Measurements from ENCODE around the gene NSMF. TPM values are rescaled to one million over a fixed set of nuclear protein-coding genes. Genes with fewer than 3 reads are reported as not detected.

NSMF gene
- total RNA-seq, 1 donor from 2014 or later, result 23.9 TPM

DNA sequence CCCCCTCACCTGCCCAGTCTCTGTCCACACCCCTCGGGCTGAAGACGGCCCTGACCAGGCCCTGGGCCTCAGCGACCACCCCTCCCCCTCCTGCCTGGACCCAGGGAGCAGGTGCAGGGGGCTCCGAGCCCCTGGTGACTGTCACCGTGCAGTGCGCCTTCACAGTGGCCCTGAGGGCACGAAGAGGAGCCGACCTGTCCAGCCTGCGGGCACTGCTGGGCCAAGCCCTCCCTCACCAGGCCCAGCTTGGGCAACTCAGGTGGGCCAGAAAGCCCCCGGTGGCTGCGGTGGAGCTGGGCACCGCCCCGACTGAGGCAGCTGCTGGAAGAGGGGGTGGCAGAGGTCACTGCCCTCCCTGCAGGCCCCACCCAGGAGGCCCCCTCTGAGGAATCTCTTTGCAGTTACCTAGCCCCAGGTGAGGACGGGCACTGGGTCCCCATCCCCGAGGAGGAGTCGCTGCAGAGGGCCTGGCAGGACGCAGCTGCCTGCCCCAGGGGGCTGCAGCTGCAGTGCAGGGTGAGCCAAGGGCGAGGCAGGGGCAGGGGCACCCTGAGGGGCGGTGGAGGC lies 25.7 kb downstream of the NSMF start:
- no peak for DNase-seq (ENCODE audit: low read depth, low spot score)

DNA sequence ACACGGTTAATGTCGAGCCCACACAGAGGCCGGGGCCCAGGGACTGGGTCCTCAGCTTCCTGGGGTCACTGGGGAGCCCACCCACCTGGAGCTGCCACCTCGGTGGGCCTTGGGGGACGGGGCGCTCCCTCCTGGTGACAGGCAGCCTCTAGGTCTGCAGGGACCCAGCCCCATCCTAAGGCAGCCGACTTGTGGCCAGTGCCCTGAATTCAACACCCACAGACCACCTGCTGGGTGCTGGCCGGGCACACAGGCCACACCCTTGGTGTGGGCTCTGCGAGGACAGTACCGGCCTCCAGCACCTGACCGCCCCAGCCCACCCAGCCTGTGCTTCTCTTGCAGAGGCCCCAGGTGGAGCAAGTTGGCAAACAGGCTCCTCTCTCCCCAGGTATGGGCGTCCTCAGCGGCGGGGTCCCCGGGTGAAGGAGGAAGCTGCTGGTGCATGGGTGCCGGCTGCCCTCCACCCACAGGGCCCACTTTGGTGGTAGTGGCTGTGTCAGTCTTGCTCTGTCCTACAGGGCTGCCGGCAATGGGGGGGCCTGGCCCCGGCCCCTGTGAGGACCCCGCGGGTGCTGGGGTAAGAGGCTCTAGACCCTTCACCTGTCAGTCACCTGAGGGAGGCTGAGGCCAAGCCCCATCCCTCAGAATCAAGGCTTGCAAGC lies 26.3 kb downstream of the NSMF start:
- DNase-seq (ENCODE audit: low read depth, low spot score), result no peak

GRCh38 chr9:137431416-137431931 lies 27.7 kb downstream of the NSMF start:
- no peak for DNase-seq (ENCODE audit: low read depth, low spot score)

DNA sequence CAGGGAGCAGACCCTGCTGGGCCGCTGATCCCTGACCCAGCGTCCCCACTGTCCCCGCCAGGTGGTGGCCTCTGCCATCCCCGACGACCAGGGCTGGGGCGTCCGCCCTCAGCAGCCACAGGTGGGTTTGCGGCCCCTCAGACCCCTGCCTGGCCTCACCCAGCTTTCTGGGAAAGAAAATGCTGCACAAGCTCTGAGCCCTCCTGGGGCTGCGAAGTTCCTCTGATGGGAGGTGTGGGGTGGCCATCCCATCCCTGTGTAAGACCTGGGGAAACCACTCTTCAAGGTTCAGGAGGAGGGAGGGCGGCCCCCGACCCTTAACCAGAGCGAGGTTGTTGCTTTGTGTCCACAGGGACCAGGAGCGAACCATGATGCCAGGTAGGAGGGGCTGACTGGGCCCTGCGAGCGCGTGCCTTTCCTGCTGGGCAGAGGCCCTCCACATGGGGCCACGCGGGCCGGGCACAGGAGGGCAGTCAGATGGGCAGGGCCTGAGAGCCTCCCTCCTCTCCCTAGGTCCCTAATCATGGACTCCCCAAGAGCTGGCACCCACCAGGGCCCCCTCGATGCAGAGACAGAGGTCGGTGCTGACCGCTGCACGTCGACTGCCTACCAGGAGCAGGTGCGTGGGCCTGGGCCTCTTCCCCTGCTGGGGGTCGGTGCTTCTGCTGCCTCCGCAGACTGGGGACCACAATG lies 28.3 kb downstream of the NSMF start:
- no peak for DNase-seq (ENCODE audit: low read depth, low spot score)

- DNase-seq (ENCODE audit: low read depth, low spot score), result no peak
These were observed 29.0 kb downstream of the NSMF start for GRCh38 chr9:137429974-137430722.

GRCh38 chr9:137429546-137429890 lies 29.6 kb downstream of the NSMF start:
- no peak for DNase-seq (ENCODE audit: low read depth, low spot score)

DNA sequence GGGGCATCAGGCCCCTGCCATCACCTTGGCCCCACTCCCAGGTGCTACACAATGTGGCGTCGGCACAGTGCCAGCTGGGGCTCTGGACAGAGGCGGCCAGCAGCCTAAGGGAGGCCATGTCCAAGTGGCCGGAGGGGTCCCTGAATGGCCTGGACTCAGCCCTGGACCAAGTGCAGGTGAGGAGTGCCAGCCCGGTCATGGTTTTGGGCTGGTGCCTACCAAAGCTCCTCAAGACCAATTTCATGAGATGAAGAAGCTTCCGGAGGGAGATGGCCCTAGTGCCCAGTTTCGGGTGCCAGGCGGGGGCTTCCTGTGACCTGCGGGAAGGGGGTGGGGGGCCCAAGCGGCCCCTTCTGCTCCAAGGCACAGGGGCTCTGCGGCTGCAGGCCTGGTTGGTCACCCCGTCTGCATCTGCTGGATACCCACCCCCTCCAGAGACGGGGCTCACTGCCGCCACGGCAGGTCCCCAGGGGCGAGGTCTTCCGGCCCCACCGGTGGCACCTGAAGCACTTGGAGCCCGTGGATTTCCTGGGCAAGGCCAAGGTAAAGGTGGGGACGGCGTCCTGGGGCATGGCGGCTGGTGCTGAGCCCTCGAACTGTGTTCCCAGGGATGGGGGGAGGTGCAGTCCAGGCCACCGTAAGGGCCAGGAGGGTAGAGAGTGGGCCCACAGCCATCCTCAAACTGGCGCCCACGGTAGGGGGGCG lies 30.1 kb downstream of the NSMF start:
- DNase-seq (ENCODE audit: low read depth, low spot score), result no peak

- DNase-seq (ENCODE audit: low read depth, low spot score), result no peak
These were observed 30.9 kb downstream of the NSMF start for GRCh38 chr9:137428311-137428630.

DNA sequence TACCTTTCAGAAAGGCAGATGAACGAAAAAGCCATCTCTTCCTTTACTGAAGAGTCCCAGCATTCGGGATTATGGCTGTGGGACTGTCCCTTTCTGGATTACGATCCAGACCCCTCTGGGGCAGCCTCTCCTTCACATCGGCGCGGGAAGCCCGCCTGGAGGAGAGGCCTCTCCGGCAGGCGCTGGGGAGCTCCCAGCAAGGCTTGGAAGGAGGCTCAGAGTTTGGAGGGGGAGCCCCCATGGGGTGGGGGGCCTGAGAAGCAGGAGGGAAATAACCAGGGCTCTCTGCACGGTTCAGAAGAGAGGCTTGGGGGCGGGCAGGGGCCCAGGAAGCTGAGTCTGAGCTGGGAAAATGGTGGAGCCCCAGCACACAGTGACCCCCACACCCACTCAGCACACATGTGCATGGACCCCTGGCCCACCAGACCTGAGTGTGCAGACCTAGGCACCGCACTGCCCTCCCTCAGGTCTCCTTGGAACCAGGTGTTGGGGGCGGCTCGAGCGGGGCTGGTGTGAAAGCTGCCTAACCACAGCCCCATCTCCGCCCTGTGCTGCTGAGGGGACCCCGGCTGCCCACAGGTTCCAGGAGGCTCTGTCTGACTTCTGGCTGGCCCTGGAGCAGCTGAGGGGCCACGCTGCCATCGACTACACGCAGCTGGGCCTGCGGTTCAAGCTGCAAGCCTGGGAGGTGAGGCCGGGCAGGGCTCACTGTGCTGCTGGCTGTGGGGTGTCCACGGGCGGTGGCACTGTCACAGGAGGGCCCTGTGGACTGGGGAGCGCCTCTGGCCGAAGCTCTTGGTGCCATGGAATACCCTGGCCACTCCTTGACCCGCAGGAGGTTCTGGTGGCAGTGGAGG lies 31.5 kb downstream of the NSMF start:
- no peak for DNase-seq (ENCODE audit: low read depth, low spot score)

- DNase-seq (ENCODE audit: low read depth, low spot score), result no peak
These were observed 33.0 kb downstream of the NSMF start for GRCh38 chr9:137426018-137426681.

- DNase-seq (ENCODE audit: low read depth, low spot score), result no peak
These were observed 35.4 kb downstream of the NSMF start for GRCh38 chr9:137423514-137424291.

DNA sequence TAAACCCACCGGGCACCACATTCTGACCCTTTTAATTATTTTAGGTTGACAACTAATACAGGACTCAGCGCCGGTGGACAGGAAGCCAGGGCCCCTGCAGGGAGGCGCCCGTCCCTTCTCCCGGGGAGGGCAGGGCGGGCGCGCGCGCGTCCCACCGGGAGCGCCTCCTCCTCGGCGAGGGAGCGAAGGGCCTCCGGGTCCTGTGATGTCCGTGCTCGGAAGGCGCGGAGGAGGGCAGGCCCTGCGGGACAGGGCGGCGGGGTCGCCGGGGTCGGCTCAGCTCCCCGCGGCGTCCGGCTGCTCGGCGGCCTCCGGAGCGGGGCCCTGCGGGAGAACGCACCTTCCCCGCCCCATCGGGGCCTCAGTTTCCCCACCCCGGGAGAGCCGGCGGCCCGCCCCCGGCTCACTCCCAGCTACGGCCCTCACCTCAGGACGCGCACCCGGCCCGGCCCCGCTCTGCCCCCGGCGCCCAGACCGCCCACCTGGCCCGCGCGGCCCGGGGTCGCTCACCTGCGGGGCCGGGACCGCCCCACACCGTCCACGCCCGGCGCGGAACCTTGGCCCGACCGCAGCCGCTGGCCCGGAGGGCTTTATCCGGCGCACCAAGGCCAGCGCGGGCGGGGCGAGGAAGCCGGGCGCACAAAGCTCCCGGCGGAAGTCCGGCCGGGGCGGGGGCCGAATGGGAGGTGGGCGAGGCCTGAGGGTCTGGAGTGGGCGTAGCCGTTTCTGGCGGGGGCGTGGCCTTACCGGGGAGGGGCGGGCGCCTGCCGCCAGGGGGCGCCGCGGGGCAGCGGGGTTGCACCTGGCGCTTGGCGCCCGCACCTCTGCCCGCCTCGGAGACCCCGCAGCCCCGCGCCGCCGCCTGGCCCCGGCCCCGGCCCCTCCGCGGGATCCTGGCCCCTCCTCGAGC lies 36.3 kb downstream of the NSMF start, which contains the start of the genes EXD3 and NOXA1:
Gene EXD3 (minus strand): TSS at position 559 of the 910 bp plus-strand sequence. CDS start 27,805 bp downstream, outside the sequence.
Gene NOXA1 (plus strand): TSS at position 790 of the 910 bp plus-strand sequence. CDS start 137 bp downstream, outside the sequence.
- DNase-seq (ENCODE audit: low read depth, low spot score), result peak; percentile 63

GRCh38 chr9:137421838-137422603 lies 37.1 kb downstream of the NSMF start:
- DNase-seq (ENCODE audit: low read depth, low spot score), result no peak

DNA sequence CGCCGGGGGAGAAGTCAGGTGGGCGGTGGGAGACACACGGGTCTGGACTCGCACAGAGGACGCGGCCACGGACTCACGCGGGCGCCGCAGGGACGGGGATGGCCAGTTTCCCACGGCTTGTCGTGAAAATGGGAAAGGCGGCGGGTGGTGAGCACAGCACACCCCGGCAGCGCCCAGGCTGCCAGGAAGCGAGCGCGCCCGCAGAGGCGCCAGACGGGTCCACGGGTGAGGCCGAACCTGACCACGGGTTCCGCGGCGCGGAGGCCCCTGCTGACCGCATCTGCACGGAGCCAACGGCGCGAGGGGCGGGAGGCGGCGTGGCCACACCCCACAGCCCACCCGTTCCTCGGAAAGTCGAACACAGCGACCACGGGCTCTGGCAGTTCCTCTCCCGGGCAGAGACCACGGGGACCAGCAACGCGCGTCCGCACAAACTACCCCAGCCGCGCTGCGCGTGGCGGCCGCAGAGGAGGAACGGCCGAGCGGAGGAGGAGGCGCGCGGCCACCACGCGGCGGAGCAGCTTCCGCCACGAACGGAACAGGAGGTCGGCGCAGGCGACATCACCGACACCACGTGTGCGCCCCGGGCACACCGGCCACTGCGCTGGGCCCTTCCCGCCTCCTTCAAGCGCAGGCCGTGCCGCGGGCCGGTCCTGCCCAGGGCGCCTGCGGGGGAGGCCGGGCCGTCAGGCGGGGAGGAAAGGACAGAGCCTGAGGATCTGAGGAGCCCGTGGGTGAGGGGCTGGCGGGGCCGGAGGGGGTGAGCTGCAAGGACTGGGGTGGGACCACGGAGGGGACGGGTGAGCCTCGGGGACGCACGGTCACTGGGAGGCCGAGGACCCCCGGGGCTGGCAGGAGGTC lies 41.7 kb downstream of the NSMF start:
- DNase-seq (ENCODE audit: low read depth, low spot score), result no peak

DNA sequence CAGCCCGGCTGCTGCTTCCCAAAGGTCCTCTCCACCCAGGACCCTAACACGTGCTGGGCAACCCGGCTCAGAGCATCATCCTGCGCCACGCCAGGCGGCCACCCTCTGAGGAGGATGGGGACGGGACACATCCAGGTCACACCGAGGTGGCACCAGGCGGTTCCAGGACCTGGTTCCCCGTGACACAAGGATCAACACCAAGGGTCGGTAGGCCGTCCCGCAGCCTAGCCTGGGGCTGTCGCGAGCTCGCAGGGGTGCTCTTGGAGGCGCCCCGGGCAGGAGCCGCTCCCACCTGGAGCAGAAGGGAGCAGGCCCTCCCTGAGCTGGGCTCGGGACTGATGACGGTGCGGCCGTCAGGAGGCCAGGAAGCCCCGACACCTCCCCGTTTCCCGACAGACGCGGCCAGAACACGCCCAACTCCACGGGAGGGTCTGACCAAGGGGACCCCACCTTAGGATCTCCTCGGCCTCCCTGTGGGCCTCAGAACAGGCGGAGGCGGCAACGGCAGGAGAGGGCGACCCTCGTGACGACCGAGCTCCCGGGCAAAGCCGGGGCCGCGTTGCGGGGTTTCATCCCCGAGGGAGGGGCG lies 42.5 kb downstream of the NSMF start:
- DNase-seq (ENCODE audit: low read depth, low spot score), result no peak

All from pulmonary artery endothelial cell (primary cell).